HG02588 (cell line): ENCODE data around the gene TBXAS1.

Source experiments
- ATAC-seq: cut with Tn5 transposase; IDR thresholded peaks from one replicate; pipeline ENCODE4 v1.9.1; 2021; ENCODE audit warnings: mild to moderate bottlenecking, moderate library complexity; ENCODE audit not compliant: unreplicated experiment

Gene TBXAS1

GRCh38 chr7:140016540-140016939 lies 187.5 kb downstream of the TBXAS1 start:
- no peak for ATAC-seq

GRCh38 chr7:140017034-140017433 lies 188.0 kb downstream of the TBXAS1 start:
- ATAC-seq = no peak

- no peak for ATAC-seq
Observed at GRCh38 chr7:140017543-140017942, 188.5 kb downstream of the TBXAS1 start.

- ATAC-seq = no peak
Observed at GRCh38 chr7:140018125-140019043, 189.3 kb downstream of the TBXAS1 start.

GRCh38 chr7:140019172-140019571 lies 190.1 kb downstream of the TBXAS1 start:
- ATAC-seq = no peak

GRCh38 chr7:140019606-140020005 lies 190.5 kb downstream of the TBXAS1 start:
- no peak for ATAC-seq

GRCh38 chr7:140021603-140022002 lies 192.5 kb downstream of the TBXAS1 start:
- no peak for ATAC-seq

- ATAC-seq = no peak
Observed at GRCh38 chr7:140022582-140023211, 193.6 kb downstream of the TBXAS1 start.

- no peak for ATAC-seq
Observed at GRCh38 chr7:140023728-140024127, 194.7 kb downstream of the TBXAS1 start.

- ATAC-seq = no peak
Observed at GRCh38 chr7:140024585-140024984, 195.5 kb downstream of the TBXAS1 start.

GRCh38 chr7:140025241-140025640 lies 196.2 kb downstream of the TBXAS1 start:
- no peak for ATAC-seq

GRCh38 chr7:140025814-140026433 lies 196.9 kb downstream of the TBXAS1 start:
- ATAC-seq = no peak

- no peak for ATAC-seq
Observed at GRCh38 chr7:140026935-140027334, 197.9 kb downstream of the TBXAS1 start.

GRCh38 chr7:140027858-140028257 lies 198.8 kb downstream of the TBXAS1 start:
- ATAC-seq = no peak

- ATAC-seq = no peak
Observed at GRCh38 chr7:140028311-140028710, 199.2 kb downstream of the TBXAS1 start.

- ATAC-seq = no peak
Observed at GRCh38 chr7:140029072-140029471, 200.0 kb downstream of the TBXAS1 start.

GRCh38 chr7:140031364-140031763 lies 202.3 kb downstream of the TBXAS1 start:
- ATAC-seq = no peak

GRCh38 chr7:140033036-140033435 lies 204.0 kb downstream of the TBXAS1 start:
- no peak for ATAC-seq

GRCh38 chr7:140033779-140034363 lies 204.8 kb downstream of the TBXAS1 start:
- no peak for ATAC-seq

GRCh38 chr7:140034421-140034820 lies 205.4 kb downstream of the TBXAS1 start:
- no peak for ATAC-seq
